Tibial nerve (tissue), 4 donors: ENCODE measurements around the gene SNED1.

Experiments used
- CTCF ChIP-seq, 5 experiments: fragments of 200-600 bp in 3 of 5; fragments of 450-650 bp in 2 of 5; sonication (generic) in 3 of 5; IDR thresholded peaks; one replicate each; pipeline ENCODE4 v1.5.1; 2016 to 2019; ENCODE audit warnings: antibody characterized with exemption in 5 of 5, mild to moderate bottlenecking in 3 of 5, moderate library complexity in 2 of 5
- EP300 ChIP-seq, 2 donors: sonication (generic); formaldehyde crosslinking; IDR thresholded peaks; one replicate each; pipeline ENCODE4 v1.6.1; 2017; ENCODE audit warnings: antibody characterized with exemption in 2 of 2, mild to moderate bottlenecking in 1 of 2
- POLR2A ChIP-seq, 2 donors: fragments of 450-650 bp; IDR thresholded peaks; one replicate each; pipeline ENCODE4 v1.6.1; 2017; ENCODE audit warnings: antibody characterized with exemption in 2 of 2, mild to moderate bottlenecking in 2 of 2, moderate library complexity in 2 of 2

- no peak for TF ChIP-seq CTCF (IDR thresholded peaks at IDR 0.05)
- TF ChIP-seq POLR2A (IDR thresholded peaks at IDR 0.05): no peak
- no peak for TF ChIP-seq EP300 (IDR thresholded peaks at IDR 0.05)
These were observed 73.7 kb downstream of the SNED1 start for GRCh38 chr2:241072151-241072550.
